GM15510 (cell line): ENCODE data around the gene GRIFIN.
A peak's percentile ranks its signal among the peaks of the same experiment; 100 is the strongest.

Source experiments
- POLR2A ChIP-seq: IDR thresholded peaks from 3 replicates; pipeline ENCODE4 v1.6.1; 2011; ENCODE audit warnings: borderline replicate concordance; ENCODE audit not compliant: insufficient read length; ENCODE audit errors: extremely low read depth

Gene GRIFIN, protein sequence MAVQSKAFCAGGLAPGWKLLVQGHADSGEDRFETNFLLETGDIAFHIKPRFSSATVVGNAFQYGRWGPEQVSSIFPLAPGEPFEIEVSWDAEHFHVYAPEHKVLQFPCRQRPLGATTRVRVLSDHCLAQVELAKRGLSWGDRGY

DNA sequence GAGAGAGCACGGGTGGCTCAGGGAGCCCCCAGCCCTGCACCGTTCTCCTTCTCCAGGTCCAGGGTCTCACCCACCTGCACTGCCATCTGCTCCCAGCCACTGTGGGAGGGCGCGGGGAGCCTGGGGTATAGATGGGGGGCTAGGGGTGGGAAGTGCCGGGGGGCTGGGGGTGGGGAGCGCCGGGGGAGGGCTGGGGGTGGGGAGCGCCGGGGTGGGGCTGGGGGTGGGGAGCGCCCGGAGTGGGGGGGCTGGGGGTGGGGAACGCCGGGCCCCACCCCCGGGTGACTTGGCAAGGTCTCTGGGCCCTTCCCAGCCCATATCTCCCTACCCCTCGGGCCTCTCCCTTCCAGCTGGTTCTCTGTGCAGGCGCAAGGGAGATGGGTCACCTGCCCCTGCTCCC lies at the start of gene GRIFIN:
Gene GRIFIN, minus strand, starts transcription at position 101 of the 400 bp plus-strand sequence. Its CDS starts 15 bp downstream, at position 86.
- TF ChIP-seq POLR2A = no peak

DNA sequence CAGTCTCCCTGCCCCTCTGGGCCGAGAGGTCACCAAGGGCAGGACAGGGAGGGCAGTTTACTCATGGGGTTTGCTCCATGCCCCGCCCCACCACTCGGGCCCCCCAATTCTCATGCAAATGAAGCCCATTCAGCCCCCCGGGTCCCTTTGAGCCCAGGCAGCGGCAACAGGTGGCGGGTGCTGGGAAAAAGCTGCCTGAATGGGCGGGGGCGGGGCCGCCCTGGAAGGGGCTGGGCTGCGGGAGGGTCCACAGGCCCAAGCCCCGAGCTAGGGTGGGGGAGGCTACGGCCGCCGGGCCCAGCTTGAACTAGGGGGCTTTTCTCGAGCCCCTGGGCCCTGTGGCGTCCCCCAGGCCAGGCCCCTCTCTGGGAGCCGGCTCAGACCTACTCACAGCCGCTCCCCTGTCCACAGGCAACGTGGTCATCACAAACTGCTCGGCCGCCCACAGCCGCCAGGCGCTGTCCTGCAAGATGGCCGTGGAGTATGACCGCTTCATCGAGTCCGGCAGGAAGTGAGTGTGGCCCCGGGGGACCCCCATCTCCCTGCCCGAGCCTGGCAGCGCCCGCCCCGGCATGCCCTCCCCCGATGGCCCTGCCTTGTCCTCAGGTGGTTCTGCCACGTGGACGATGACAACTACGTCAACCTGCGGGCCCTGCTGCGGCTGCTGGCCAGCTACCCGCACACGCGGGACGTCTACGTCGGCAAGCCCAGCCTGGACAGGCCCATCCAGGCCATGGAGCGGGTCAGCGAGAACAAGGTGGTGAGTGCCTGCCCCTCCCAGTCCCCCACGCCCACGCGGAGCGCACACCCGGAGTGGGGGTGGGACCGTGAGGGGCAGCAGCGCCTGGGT lies 48.8 kb upstream of the GRIFIN start:
- TF ChIP-seq POLR2A = no peak

DNA sequence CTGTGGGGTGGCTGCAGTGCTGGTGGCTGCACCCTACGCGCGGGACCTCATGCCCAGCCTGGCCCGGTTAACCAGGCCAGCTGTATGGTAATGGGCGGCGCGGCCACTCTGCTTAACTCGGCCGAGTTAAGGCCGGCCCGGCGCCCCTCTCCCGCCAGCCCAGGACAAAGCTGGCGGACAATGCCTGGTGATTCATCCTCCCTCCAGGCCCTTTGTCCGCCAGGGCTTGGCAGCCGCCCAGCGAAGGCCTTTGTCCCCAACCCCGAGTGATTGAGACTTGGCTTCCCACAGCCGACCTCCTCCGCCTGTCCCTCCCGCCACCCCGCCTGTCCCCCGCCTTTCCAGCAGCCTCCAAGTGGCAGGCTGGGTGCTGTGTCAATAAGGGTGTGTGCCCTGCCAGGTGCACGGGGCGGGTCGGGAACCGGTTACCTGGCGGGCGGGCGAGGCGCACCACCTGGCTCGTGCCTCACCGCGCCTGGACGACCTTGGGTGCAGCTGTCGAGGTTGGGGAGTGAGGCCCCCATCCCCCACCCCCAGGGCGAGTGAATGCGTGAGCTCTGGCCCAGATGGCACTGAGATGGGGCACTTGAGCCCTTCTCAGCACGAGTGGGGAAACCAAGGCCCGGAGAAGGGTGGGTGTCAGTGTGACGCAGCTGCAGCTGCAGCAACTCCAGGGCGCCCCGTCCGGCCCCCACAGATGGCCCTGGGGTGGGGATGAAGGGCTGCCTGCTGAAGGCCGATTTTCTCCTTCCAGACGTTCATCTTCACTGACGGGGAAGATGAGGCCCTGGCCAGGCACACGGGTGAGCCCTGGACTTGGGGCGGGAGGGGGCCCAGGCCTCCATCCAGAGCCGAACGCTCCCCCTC lies 48.0 kb upstream of the GRIFIN start:
- TF ChIP-seq POLR2A = no peak

DNA sequence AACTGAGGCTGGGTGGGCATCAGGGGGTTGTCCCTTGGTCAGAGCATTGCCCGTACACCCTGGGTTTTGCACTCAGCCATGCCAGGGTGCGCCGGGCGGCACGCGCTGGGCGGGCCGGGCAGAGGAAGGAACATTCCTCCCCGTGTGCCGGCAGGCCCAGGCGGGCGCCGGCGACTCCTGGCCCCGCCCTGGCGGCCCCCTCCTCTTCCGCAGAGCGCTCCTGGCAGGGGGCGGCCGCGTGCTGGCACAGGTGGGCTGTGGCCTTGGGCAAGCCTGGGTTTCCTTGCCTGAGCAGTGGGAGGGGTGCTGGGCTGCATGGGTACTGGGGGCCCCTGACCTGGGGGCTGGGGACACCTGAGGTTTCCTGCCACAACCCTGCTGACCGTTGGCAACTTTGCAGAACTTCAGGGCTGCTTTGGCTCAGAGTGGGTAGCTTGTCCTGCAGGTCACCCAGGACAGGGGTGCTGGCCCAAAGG lies 47.3 kb upstream of the GRIFIN start:
- no peak for TF ChIP-seq POLR2A

DNA sequence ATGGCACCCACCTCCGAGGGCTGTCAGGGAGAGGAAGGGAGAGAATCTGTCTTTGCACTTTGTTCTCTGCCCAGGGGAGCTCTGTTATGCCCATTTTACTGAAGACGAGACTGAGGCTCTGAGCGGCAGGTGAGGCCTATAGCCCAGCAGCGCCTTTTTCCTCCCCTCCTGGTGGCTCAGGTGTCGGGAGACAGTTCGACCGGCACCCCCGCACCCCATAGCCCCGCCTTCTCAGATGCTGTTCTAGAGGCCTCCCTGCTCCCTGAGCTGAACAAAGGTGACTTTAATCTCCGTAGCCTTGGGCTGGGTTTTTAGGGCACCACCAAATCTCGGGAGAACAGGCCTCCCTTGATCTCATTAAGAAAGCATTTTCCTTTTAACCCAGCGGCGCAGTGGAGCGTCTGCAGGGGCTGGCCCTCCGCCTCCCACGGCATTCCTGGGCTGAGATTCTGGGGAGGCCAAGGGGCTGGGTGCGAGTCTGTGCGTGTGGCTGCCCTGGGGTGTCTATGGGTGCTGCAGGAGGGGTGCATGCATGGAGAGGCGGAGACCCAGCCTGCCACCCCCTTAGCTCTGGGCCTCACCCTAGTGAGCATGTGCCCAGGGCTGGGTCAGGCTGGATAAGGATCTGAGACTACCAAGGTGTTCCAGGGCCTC lies 46.7 kb upstream of the GRIFIN start:
- TF ChIP-seq POLR2A = no peak

DNA sequence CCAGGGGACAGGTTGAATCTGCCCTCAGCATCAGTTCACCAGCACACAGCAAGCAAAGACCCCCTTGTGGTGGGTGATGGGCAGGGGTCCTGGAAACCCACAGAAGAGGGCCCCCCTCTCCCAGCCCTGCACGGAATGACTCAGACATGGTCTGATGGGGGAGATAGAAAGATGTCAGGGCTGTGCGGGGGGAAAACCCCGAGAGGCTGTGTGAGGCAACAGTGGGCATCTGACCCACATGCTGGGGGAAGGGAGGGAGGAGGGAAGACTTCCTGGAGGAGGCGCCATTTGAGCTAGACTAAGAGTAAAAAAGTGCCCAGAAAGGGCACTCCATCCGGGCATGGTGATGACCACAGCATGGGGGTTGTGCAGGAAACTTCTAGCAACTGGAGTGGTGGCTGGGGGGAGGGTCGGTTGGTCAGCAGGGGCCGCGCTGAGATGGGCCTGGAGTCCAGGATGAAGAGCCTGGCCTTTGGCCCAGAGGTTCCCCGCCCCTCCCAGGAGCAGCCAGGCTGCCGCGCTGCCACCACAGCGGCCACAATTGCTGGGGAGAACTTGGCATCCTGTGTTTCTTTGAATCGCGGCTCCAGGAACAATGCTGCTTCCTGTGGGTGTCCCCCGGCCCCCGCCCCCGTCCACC lies 45.9 kb upstream of the GRIFIN start:
- no peak for TF ChIP-seq POLR2A

DNA sequence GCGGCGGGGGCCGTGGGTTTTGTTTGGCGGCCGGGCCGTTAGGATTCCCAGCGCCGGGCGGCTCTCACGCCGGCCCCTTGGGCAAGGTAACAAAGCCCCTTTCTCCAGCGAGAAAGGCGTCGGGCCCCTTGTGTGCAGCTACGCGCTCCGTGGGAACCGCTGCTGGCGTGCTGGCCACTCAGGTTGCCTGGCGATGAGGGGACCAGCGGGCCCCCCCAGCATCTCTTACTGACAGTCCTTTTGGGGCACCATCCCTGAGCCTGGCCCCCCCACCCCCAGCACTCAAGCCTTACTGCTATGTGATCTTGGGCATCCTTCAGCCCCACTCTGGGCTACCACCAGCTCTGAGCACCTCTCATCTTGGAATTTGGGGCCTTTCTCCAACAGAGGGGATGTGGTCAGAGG lies 45.1 kb upstream of the GRIFIN start:
- TF ChIP-seq POLR2A = no peak

DNA sequence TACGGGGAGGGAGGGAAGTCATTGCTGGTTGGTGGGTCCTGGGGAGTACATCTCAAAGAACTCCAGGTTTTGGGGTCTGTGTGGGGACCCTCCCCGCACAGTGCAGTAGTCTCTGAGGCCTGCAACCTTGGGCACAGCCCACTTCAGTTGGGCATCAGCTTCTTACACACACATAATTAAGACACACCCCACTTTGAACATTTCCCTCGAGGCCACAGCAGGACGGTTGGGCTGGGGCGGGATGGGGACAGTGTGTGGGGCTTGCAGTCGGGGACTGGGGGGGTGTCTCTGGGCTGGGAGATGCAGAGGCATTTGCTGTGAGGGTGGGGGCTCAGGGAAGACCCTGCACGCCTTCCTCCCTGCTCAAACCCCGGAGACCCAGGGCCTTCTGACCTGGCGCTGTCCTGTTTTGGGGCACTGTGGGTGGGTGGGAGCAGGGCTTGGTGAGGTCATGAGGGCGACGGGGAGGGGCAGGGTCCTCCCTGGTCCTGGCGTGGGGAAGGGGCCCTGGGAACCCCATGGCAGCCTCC lies 44.6 kb upstream of the GRIFIN start:
- no peak for TF ChIP-seq POLR2A

DNA sequence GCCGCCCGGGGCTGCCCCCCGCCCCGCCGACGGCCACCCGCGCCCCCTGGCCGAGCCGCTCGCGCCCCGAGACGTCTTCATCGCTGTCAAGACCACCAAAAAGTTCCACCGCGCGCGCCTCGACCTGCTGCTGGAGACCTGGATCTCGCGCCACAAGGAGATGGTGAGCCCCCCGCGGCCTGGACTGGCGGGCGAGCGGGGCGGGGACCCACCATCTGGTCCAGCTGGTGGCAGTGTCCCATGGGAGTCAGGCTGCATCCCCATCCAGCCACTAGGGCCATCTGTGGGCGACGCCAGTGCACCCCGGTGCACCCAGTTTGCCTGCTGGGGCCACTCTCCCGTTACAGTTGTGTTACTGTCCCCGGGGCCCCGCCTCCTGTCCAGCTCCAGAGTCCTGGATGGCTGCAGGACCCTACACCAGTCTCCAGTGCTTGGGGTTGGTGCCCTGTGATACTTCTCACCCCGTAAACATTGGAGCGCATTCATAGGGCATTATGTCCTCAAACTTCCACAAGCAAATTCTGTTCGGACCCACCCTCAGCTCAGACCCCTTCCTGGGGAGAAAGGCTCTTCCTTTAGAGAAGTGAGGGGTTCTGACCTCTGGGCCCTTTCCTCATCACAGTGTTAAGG lies 44.0 kb upstream of the GRIFIN start:
- TF ChIP-seq POLR2A = no peak

DNA sequence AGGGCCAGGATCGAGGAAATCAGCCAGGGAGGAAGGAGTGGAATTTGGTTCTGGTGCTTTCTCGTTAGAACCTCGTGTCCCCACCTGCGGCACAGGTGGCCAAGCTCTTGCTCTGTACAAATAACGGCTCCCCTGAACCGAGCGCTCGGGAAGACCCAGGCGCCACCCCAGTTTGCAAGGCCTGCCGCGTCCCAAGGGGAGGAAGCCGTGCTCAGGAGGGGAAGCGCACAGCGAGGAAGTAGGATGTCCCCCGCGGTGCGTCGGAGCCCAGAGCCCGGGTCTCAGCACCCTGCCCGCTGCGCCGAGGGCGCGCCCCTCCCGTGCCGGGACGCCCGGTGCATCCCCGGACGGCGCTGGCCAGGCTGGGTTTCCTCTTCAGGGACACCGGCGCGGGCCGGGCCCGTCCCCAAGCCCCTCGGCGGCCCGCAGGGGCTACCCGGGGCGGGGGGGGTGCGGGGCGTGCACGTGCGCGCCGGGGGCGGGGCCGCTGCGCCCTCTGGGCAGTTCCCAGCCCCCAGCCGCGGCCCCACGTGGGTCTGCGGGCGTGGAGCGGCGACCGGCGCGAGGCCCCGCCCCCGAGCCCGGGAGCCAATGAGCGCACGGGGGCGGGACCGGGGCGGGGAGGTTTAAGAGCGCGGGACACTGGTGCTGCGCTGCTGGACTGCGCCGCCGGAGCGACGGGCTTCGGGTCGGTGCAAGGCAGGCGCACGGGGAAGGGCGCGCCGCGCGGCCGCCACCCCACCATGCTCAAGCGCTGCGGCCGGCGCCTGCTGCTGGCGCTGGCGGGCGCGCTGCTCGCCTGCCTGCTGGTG lies 43.1 kb upstream of the GRIFIN start, which contains the start of gene LFNG:
Gene LFNG, plus strand, starts transcription at position 656 of the 812 bp plus-strand sequence. Its CDS starts 88 bp downstream, at position 744.
- peak; percentile 73 for TF ChIP-seq POLR2A

DNA sequence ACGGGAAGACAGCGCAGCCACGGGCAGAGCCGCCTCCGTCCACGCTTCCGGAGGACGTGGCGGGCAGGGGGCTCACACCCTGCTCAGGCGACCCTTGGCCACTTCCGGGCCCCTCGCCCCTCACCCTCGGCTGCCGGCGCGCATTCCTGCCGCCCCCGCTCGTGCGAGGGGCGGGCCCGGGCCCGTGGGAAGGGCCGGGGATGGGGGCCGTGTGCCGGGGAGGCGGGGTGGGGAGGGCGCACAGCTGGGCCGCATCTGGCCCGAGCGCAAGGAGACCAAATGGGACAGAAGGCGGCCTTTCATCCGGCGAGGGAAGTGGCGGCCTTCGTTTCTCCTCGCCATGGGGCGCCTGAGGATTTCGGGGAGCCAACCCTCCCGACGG lies 42.5 kb upstream of the GRIFIN start:
- TF ChIP-seq POLR2A = no peak

DNA sequence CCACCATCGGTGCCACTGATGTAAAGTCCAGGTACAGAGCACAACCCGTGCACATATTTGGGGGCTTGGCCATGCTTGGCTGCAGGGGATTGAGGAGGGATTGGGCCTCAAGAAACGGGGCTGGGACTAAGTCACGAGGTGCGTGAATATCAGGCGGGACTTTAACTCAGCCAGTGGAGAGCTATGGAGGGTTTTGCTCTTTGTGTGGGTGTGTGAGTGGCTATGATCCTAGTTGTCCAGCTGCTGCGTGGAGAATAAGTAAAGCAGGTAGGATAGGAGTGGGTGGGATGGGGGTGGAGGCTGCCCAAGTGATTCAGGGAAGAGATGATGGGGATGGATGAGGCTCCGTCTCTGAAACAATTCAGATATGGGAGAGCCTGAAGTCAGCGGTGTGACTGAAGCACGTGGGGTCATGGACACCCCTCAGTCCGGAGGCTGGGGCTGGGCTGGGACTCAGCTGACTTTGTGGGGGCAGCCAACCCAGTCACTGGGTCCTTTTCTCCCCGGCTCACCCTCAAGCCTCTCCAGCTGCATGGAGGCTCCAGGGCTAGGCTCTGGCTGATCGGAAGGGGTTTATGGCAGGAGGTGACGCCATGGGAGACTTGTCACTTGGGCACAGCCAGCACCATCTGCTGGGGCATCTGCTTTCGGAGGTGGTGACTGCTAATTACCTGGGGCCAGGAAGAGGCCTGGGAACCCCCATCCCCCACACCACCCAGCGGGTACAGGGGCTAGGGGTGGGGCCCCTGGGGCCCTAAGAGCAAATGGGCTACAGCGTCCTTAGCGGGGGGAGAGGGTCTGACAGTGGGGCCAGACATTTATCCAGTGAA lies 41.7 kb upstream of the GRIFIN start:
- no peak for TF ChIP-seq POLR2A
